Activated naive CD8-positive, alpha-beta T cell (primary cell): ENCODE results near the gene RNASE2.
"Not testable (repeated sequence)": the region's sequence is repeated elsewhere in the genome, so short reads cannot be mapped to it uniquely, and the experiment has no call there.

Experiments used
- H3K27ac Mint-ChIP-seq: one replicate; pipeline ENCODE4 v1.8.0; 2021; ENCODE audit warnings: mixed read lengths
- H3K27me3 Mint-ChIP-seq: one replicate; pipeline ENCODE4 v1.8.0; 2021; ENCODE audit warnings: mixed read lengths
- H3K36me3 Mint-ChIP-seq: one replicate; pipeline ENCODE4 v1.8.0; 2021; ENCODE audit warnings: mixed read lengths
- H3K4me1 Mint-ChIP-seq: one replicate; pipeline ENCODE4 v1.8.0; 2021; ENCODE audit warnings: low read depth, mixed read lengths
- H3K4me3 Mint-ChIP-seq: one replicate; pipeline ENCODE4 v1.8.0; 2021; ENCODE audit warnings: mild to moderate bottlenecking, mixed read lengths
- H3K9me3 Mint-ChIP-seq: one replicate; pipeline ENCODE4 v1.8.0; 2021; ENCODE audit warnings: low read depth, mixed read lengths

Gene RNASE2

GRCh38 chr14:20970983-20971704 is 15.9 kb downstream of the RNASE2 start:
- Mint-ChIP-seq H3K4me3 (peak overlapping the region; percentile 93), H3K4me1 (peaks cover 8% of the 10 kb centered on the region), H3K27ac (no peak overlapping the region), H3K27me3 (peaks cover 27% of the 10 kb centered on the region), H3K9me3 (no peaks in the 10 kb centered on the region), H3K36me3 (no peaks in the 10 kb centered on the region)

GRCh38 chr14:20971705-20972021 is 16.4 kb downstream of the RNASE2 start:
- H3K27ac Mint-ChIP-seq: no peak overlapping the region
- no peaks in the 10 kb centered on the region for H3K9me3 Mint-ChIP-seq
- H3K27me3 Mint-ChIP-seq: peaks cover 27% of the 10 kb centered on the region
- H3K4me1 Mint-ChIP-seq: peaks cover 8% of the 10 kb centered on the region
- H3K36me3 Mint-ChIP-seq: no peaks in the 10 kb centered on the region
- peak overlapping the region; percentile 93 for H3K4me3 Mint-ChIP-seq

- Mint-ChIP-seq H3K27me3 (peaks cover 15% of the 10 kb centered on the region), H3K36me3 (no peaks in the 10 kb centered on the region), H3K9me3 (no peaks in the 10 kb centered on the region), H3K27ac (no peak overlapping the region), H3K4me3 (no peak overlapping the region), H3K4me1 (peaks cover 8% of the 10 kb centered on the region)
Observed at GRCh38 chr14:20973501-20973900, 18.2 kb downstream of the RNASE2 start.

GRCh38 chr14:20976291-20976690 is 21.0 kb downstream of the RNASE2 start:
- Mint-ChIP-seq H3K27ac (no peak overlapping the region), H3K36me3 (no peaks in the 10 kb centered on the region), H3K27me3 (peaks cover 13% of the 10 kb centered on the region), H3K4me1 (peaks cover 3% of the 10 kb centered on the region), H3K9me3 (no peaks in the 10 kb centered on the region), H3K4me3 (no peak overlapping the region)

- peaks cover 10% of the 10 kb centered on the region for H3K27me3 Mint-ChIP-seq
- no peaks in the 10 kb centered on the region for H3K36me3 Mint-ChIP-seq
- H3K27ac Mint-ChIP-seq: no peak overlapping the region
- no peaks in the 10 kb centered on the region for H3K9me3 Mint-ChIP-seq
- no peaks in the 10 kb centered on the region for H3K4me1 Mint-ChIP-seq
- no peak overlapping the region for H3K4me3 Mint-ChIP-seq
Observed at GRCh38 chr14:20978687-20979086, 23.4 kb downstream of the RNASE2 start.

GRCh38 chr14:20980906-20981305 is 25.6 kb downstream of the RNASE2 start:
- H3K27ac Mint-ChIP-seq: no peak overlapping the region
- no peaks in the 10 kb centered on the region for H3K36me3 Mint-ChIP-seq
- H3K9me3 Mint-ChIP-seq: no peaks in the 10 kb centered on the region
- peaks cover 8% of the 10 kb centered on the region for H3K27me3 Mint-ChIP-seq
- no peak overlapping the region for H3K4me3 Mint-ChIP-seq
- no peaks in the 10 kb centered on the region for H3K4me1 Mint-ChIP-seq

GRCh38 chr14:20982646-20983369 is 27.5 kb downstream of the RNASE2 start:
- H3K27me3 Mint-ChIP-seq: peaks cover 8% of the 10 kb centered on the region
- H3K4me3 Mint-ChIP-seq: no peak overlapping the region
- H3K4me1 Mint-ChIP-seq: no peaks in the 10 kb centered on the region
- no peaks in the 10 kb centered on the region for H3K9me3 Mint-ChIP-seq
- H3K27ac Mint-ChIP-seq: no peak overlapping the region
- no peaks in the 10 kb centered on the region for H3K36me3 Mint-ChIP-seq

- not testable (repeated sequence) for H3K4me3 Mint-ChIP-seq, H3K9me3 Mint-ChIP-seq, H3K27ac Mint-ChIP-seq, H3K27me3 Mint-ChIP-seq, H3K36me3 Mint-ChIP-seq
- H3K4me1 Mint-ChIP-seq: peaks cover 12% of the 10 kb centered on the region
Observed at GRCh38 chr14:20985650-20986049, 30.4 kb downstream of the RNASE2 start.

- Mint-ChIP-seq H3K4me1 (peaks cover 19% of the 10 kb centered on the region), H3K27ac (no peak overlapping the region), H3K4me3 (no peak overlapping the region), H3K27me3 (peaks cover 2% of the 10 kb centered on the region), H3K9me3 (no peaks in the 10 kb centered on the region), H3K36me3 (peaks cover 2% of the 10 kb centered on the region)
Observed at GRCh38 chr14:20986811-20987210, 31.5 kb downstream of the RNASE2 start.

GRCh38 chr14:20988717-20989470 is 33.6 kb downstream of the RNASE2 start:
- Mint-ChIP-seq H3K36me3 (peaks cover 2% of the 10 kb centered on the region), H3K4me1 (peaks cover 23% of the 10 kb centered on the region), H3K4me3 (peak overlapping the region; percentile 53), H3K27me3 (no peaks in the 10 kb centered on the region), H3K9me3 (no peaks in the 10 kb centered on the region), H3K27ac (no peak overlapping the region)

GRCh38 chr14:20989471-20989786 is 34.1 kb downstream of the RNASE2 start:
- peak overlapping the region; percentile 50 for H3K27ac Mint-ChIP-seq
- H3K27me3 Mint-ChIP-seq: no peaks in the 10 kb centered on the region
- H3K36me3 Mint-ChIP-seq: peaks cover 2% of the 10 kb centered on the region
- H3K4me1 Mint-ChIP-seq: peaks cover 23% of the 10 kb centered on the region
- no peaks in the 10 kb centered on the region for H3K9me3 Mint-ChIP-seq
- peak overlapping the region; percentile 95 for H3K4me3 Mint-ChIP-seq

GRCh38 chr14:20989787-20990600 is 34.7 kb downstream of the RNASE2 start, which contains the start of gene METTL17:
TSS of gene METTL17 (plus strand) at chr14:20989980. CDS start at chr14:20990003, 23 bp downstream.
- Mint-ChIP-seq H3K27me3 (no peaks in the 10 kb centered on the region), H3K4me3 (peak within 1 kb of the TSS; percentile 95), H3K36me3 (peaks cover 2% of the 10 kb centered on the region), H3K27ac (peak within 1 kb of the TSS; percentile 91), H3K4me1 (peaks cover 24% of the 10 kb centered on the region), H3K9me3 (no peaks in the 10 kb centered on the region)

GRCh38 chr14:20996521-20996920 is 41.2 kb downstream of the RNASE2 start:
- Mint-ChIP-seq H3K27ac (no peak overlapping the region), H3K9me3 (no peaks in the 10 kb centered on the region), H3K4me1 (peaks cover 30% of the 10 kb centered on the region), H3K27me3 (no peaks in the 10 kb centered on the region), H3K4me3 (no peak overlapping the region), H3K36me3 (peaks cover 4% of the 10 kb centered on the region)

- Mint-ChIP-seq H3K4me1 (peaks cover 25% of the 10 kb centered on the region), H3K27me3 (no peaks in the 10 kb centered on the region), H3K4me3 (no peak overlapping the region), H3K27ac (no peak overlapping the region), H3K36me3 (peaks cover 4% of the 10 kb centered on the region), H3K9me3 (no peaks in the 10 kb centered on the region)
Observed at GRCh38 chr14:20997115-20997514, 41.8 kb downstream of the RNASE2 start.
